Measurements from ENCODE around the gene LBX1. TPM values are rescaled to one million over a fixed set of nuclear protein-coding genes. Genes with fewer than 3 reads are reported as not detected.
A peak's percentile ranks its signal among the peaks of the same experiment; 100 is the strongest.

The LBX1 gene
- total and polyA plus RNA-seq, 2 of the 4 experiments (the other 2 are of a cell fraction) = not detected

GRCh38 chr10:101225846-101226421, 3.3 kb downstream of the LBX1 start:
- H4K8ac ChIP-seq (ENCODE audit: low read depth in 2 of 2, low read length in 2 of 2) = no peak overlapping the region
- in situ Hi-C loops (cut with MboI; ENCODE audit: low sequenced_read_pairs) (no loop called here), intact Hi-C loops (cut with micrococcal nuclease) (no loop called here), dilution Hi-C loops (cut with HindIII; ENCODE audit: low sequenced_read_pairs, unreplicated experiment) (no loop called here)
- H3K4me2 ChIP-seq (ENCODE audit: low read depth, low read length) = no peak overlapping the region
- H2AFZ ChIP-seq (replicated peaks; ENCODE audit: low read length, poor library complexity) = no peak overlapping the region
- DNase-seq = no peak
- H2BK120ac ChIP-seq (ENCODE audit: low read depth, low read length) = no peak overlapping the region
- peaks cover 16% of the 10 kb centered on the region for H3K9me3 ChIP-seq (ENCODE audit: control insufficient read depth, insufficient read depth, low read length)
- H3K4me1 ChIP-seq (ENCODE audit: control insufficient read depth, insufficient read depth, low read length) = no peaks in the 10 kb centered on the region; the same call in 1 of the 2 replicates
- H4K5ac ChIP-seq (ENCODE audit: low read depth, low read length) = no peak overlapping the region
- no peak overlapping the region for H3K56ac ChIP-seq (ENCODE audit: extremely low read depth, insufficient read depth, low read length)
- H3K9ac ChIP-seq (ENCODE audit: low read depth, low read length) = no peak overlapping the region
- TF ChIP-seq CHD1 (IDR thresholded peaks at IDR 0.05; ENCODE audit: low read depth, low read length) = no peak
- no peak for TF ChIP-seq USF2 (IDR thresholded peaks at IDR 0.05; ENCODE audit: low read depth, low read length)
- TF ChIP-seq MXI1 (IDR thresholded peaks at IDR 0.05; ENCODE audit: borderline replicate concordance, low read depth, low read length) = no peak
- no peak for TF ChIP-seq CEBPB (IDR thresholded peaks at IDR 0.05; ENCODE audit: low read depth, low read length)
- no peak for TF ChIP-seq MAZ (IDR thresholded peaks at IDR 0.05; ENCODE audit: borderline replicate concordance, low read depth, low read length)
- no peak for TF ChIP-seq NFE2L2 (IDR thresholded peaks at IDR 0.05; ENCODE audit: low read depth, low read length)
- TF ChIP-seq SMC3 (IDR thresholded peaks at IDR 0.05; ENCODE audit: low read depth, low read length) = no peak
- no peak for TF ChIP-seq FOS (IDR thresholded peaks at IDR 0.05; ENCODE audit: low read depth, low read length)
- no peak for TF ChIP-seq BHLHE40 (IDR thresholded peaks at IDR 0.05; ENCODE audit: low read depth, low read length)
- no peak for TF ChIP-seq RAD21 (IDR thresholded peaks at IDR 0.05; ENCODE audit: low read length)
- TF ChIP-seq RFX5 (IDR thresholded peaks at IDR 0.05; ENCODE audit: low read depth, low read length) = no peak
- TF ChIP-seq POLR2A (IDR thresholded peaks at IDR 0.05; ENCODE audit: low read depth, low read length) = no peak
- TF ChIP-seq RCOR1 (IDR thresholded peaks at IDR 0.05; ENCODE audit: insufficient replicate concordance, low read length) = no peak
- TF ChIP-seq ELK1 (IDR thresholded peaks at IDR 0.05; ENCODE audit: borderline replicate concordance, low read depth, low read length) = no peak
- no peak for TF ChIP-seq CTCF (conservative IDR thresholded peaks at IDR 0.05; ENCODE audit: low read depth, low read length)
- no peak for TF ChIP-seq MAFK (IDR thresholded peaks at IDR 0.05; ENCODE audit: low read depth, low read length)
- ChIA-PET POLR2A (ENCODE audit: unreplicated experiment) (no interaction called here), CTCF (no interaction called here)
- H3K27ac ChIP-seq (ENCODE audit: insufficient read depth, low read length) = no peak overlapping the region
- H3K23ac ChIP-seq (ENCODE audit: low read depth, low read length) = peak overlapping the region; percentile 31; the same call in 1 of the 2 replicates
- no peaks in the 10 kb centered on the region for H3K79me1 ChIP-seq (ENCODE audit: low read depth in 1 of 2, low read length in 2 of 2)
- H4K20me1 ChIP-seq (ENCODE audit: insufficient read depth, low read length) = peaks cover 17% of the 10 kb centered on the region
- H2BK20ac ChIP-seq (ENCODE audit: low read depth, low read length) = no peak overlapping the region
- H3K4me3 ChIP-seq (ENCODE audit: insufficient read depth, low read depth, low read length) = no peak overlapping the region
- H4K91ac ChIP-seq (ENCODE audit: insufficient read depth, low read depth, low read length) = no peak overlapping the region
- BruUV-seq (replicated peaks) = no TSS peak
- peaks cover 98% of the 10 kb centered on the region for H3K27me3 ChIP-seq (ENCODE audit: control insufficient read depth, insufficient read depth, low read length)
- no peak overlapping the region for H3K14ac ChIP-seq (replicated peaks; ENCODE audit: low read depth, low read length)
- no peak overlapping the region for H2AK5ac ChIP-seq (ENCODE audit: low read depth, low read length)
- no peaks in the 10 kb centered on the region for H3K36me3 ChIP-seq (ENCODE audit: control insufficient read depth, insufficient read depth, low read length)
- H2BK5ac ChIP-seq (ENCODE audit: low read depth, low read length, poor library complexity, severe bottlenecking) = no peak overlapping the region
- H3K18ac ChIP-seq (ENCODE audit: low read depth, low read length) = no peak overlapping the region
- WGBS, 2 experiments (ENCODE audit: extremely low coverage in 2 of 2, insufficient read length in 1 of 2) = 6% methylated on average over 8 of the region's 23 CpGs; no CpG with 5 or more reads in 1 of the 2 experiments
- H3K9me1 ChIP-seq (ENCODE audit: insufficient read depth, low read length) = 0 out of 2 replicates have a peak, but pooled peaks cover 5% of the 10 kb centered on the region
- no peak overlapping the region for H2BK15ac ChIP-seq (ENCODE audit: low read depth, low read length)
- ATAC-seq (ENCODE audit: low read depth) = no peak
- no peak overlapping the region for H3K4ac ChIP-seq (ENCODE audit: low read depth, low read length)
- no peak overlapping the region for H2AK9ac ChIP-seq (replicated peaks; ENCODE audit: low read depth, low read length, poor library complexity)

Data from IMR-90 (cell line).